K562 (cell line): Measurements from ENCODE around the gene PLCL1.

ENCODE experiments used
- PKNOX1 ChIP-seq: fragments of 450-650 bp; IDR thresholded peaks from 2 replicates; pipeline ENCODE4 v1.6.1; 2016
- SIX5 ChIP-seq, 2 experiments: IDR thresholded peaks; 2 replicates each; pipeline ENCODE4 v1.6.1; 2011; ENCODE audit warnings: low read length in 2 of 2, borderline replicate concordance in 1 of 2, low read depth in 1 of 2, mild to moderate bottlenecking in 1 of 2, moderate library complexity in 1 of 2; ENCODE audit not compliant: insufficient read depth in 1 of 2
- TAF15 ChIP-seq: fragments of 200-400 bp; formaldehyde crosslinking; IDR thresholded peaks from 2 replicates; pipeline ENCODE4 v1.6.1; 2017; ENCODE audit warnings: mild to moderate bottlenecking, low read depth, low read length, moderate library complexity

DNA sequence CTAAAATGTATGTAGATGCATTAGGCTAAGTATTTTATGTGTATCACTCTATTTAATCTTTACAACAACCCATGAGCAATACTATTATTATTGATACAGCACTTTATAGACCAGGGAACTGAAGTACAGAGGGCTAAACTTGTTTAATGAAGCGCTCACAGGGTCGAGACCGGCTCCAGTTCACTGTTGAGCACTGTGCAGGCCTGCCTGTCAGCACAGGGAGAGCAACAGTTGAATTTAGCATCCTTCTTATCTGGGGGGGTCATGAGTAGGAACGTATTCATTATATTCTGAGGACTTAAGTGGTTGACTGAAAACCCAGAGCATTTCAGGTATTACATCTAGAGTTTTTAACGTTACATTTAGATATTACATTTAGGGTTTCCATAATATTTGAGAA lies 120.1 kb downstream of the PLCL1 start:
- TF ChIP-seq SIX5 (IDR thresholded peaks at IDR 0.05; ENCODE audit: borderline replicate concordance in 1 of 2, insufficient read depth in 1 of 2, low read depth in 1 of 2, low read length in 2 of 2) (no peak), TAF15 (no peak), PKNOX1 (no peak)
